Epithelial cell of esophagus (primary cell): ENCODE results near the gene MACROD1.
A peak's percentile ranks its signal among the peaks of the same experiment; 100 is the strongest.

Source experiments
- DNase-seq: peaks from one replicate; pipeline ENCODE4 v3.0.0; 2010; ENCODE audit warnings: low read depth
- H3K4me3 ChIP-seq: 2 replicates; pipeline ENCODE4 v1.5.1; 2011; ENCODE audit warnings: mild to moderate bottlenecking, low read length, control low read depth
- CTCF ChIP-seq: IDR thresholded peaks from 2 replicates; pipeline ENCODE4 v1.5.1; 2011; ENCODE audit warnings: low read depth, mild to moderate bottlenecking, low read length, control low read depth, inconsistent platforms; ENCODE audit not compliant: insufficient read depth; ENCODE audit errors: missing control alignments

Gene MACROD1

GRCh38 chr11:64095273-64095817 lies 70.6 kb downstream of the MACROD1 start:
- no peak for TF ChIP-seq CTCF
- H3K4me3 ChIP-seq = no peak overlapping the region
- no peak for DNase-seq

GRCh38 chr11:64094463-64095260 lies 71.3 kb downstream of the MACROD1 start:
- DNase-seq = peak; percentile 88

GRCh38 chr11:64093233-64094039 lies 72.5 kb downstream of the MACROD1 start:
- TF ChIP-seq CTCF = no peak
- no peak overlapping the region for H3K4me3 ChIP-seq
- DNase-seq = no peak

More at GRCh38 chr11:64094463-64095260, 71.3 kb downstream of the MACROD1 start:
- H3K4me3 ChIP-seq = no peak overlapping the region
- no peak for TF ChIP-seq CTCF

- H3K4me3 ChIP-seq = no peak overlapping the region
- no peak for TF ChIP-seq CTCF
- DNase-seq = no peak
These were observed 73.2 kb downstream of the MACROD1 start for GRCh38 chr11:64092761-64093136.

- no peak overlapping the region for H3K4me3 ChIP-seq
- TF ChIP-seq CTCF = no peak
- no peak for DNase-seq
These were observed 73.7 kb downstream of the MACROD1 start for GRCh38 chr11:64092111-64092760.

- H3K4me3 ChIP-seq = no peak overlapping the region
These were observed 75.0 kb downstream of the MACROD1 start for GRCh38 chr11:64090806-64091516.

More at GRCh38 chr11:64090806-64091516, 75.0 kb downstream of the MACROD1 start:
- DNase-seq = peak; percentile 32
- TF ChIP-seq CTCF = no peak
